RWPE2 (cell line): ENCODE measurements around the gene DMBX1.

ENCODE experiments used
- ATAC-seq: fragments of 200-7000 bp; cut with Tn5 transposase; 3 replicates; pipeline ENCODE4 v1.9.1; 2021; ENCODE audit warnings: low read depth
- DNase-seq: peaks from one replicate; pipeline ENCODE4 v3.0.0-alpha.2; 2020; ENCODE audit warnings: low spot score
- H3K27ac ChIP-seq: fragments of 450-650 bp; 2 replicates; pipeline ENCODE4 v1.5.1; 2017; ENCODE audit warnings: mild to moderate bottlenecking; ENCODE audit not compliant: poor library complexity, severe bottlenecking
- H3K27me3 ChIP-seq: fragments of 250-450 bp; sonication (Bioruptor Pico); 2 replicates; pipeline ENCODE4 v1.5.1; 2021; ENCODE audit warnings: mild to moderate bottlenecking, moderate library complexity; ENCODE audit not compliant: insufficient read depth, poor library complexity, severe bottlenecking
- H3K36me3 ChIP-seq: fragments of 250-450 bp; sonication (Bioruptor Pico); 2 replicates; pipeline ENCODE4 v1.5.1; 2020; ENCODE audit warnings: low read depth, mild to moderate bottlenecking, moderate library complexity
- H3K4me1 ChIP-seq: fragments of 250-450 bp; sonication (Bioruptor Pico); 2 replicates; pipeline ENCODE4 v1.5.1; 2021; ENCODE audit warnings: mild to moderate bottlenecking, moderate library complexity; ENCODE audit not compliant: insufficient read depth, poor library complexity, severe bottlenecking
- H3K4me3 ChIP-seq: fragments of 250-450 bp; sonication (Bioruptor Pico); 2 replicates; pipeline ENCODE4 v1.5.1; 2021; ENCODE audit warnings: mild to moderate bottlenecking, moderate library complexity; ENCODE audit not compliant: severe bottlenecking
- H3K9me3 ChIP-seq: fragments of 250-450 bp; sonication (Bioruptor Pico); 2 replicates; pipeline ENCODE4 v1.5.1; 2021; ENCODE audit warnings: mild to moderate bottlenecking, moderate library complexity; ENCODE audit not compliant: severe bottlenecking
- TF ChIP-seq, protein P1 (sequence below): fragments of 450-650 bp; IDR thresholded peaks from one replicate; pipeline ENCODE4 v1.5.1; 2017; ENCODE audit warnings: mild to moderate bottlenecking, moderate library complexity; ENCODE audit not compliant: poor library complexity, severe bottlenecking

Gene DMBX1

DNA sequence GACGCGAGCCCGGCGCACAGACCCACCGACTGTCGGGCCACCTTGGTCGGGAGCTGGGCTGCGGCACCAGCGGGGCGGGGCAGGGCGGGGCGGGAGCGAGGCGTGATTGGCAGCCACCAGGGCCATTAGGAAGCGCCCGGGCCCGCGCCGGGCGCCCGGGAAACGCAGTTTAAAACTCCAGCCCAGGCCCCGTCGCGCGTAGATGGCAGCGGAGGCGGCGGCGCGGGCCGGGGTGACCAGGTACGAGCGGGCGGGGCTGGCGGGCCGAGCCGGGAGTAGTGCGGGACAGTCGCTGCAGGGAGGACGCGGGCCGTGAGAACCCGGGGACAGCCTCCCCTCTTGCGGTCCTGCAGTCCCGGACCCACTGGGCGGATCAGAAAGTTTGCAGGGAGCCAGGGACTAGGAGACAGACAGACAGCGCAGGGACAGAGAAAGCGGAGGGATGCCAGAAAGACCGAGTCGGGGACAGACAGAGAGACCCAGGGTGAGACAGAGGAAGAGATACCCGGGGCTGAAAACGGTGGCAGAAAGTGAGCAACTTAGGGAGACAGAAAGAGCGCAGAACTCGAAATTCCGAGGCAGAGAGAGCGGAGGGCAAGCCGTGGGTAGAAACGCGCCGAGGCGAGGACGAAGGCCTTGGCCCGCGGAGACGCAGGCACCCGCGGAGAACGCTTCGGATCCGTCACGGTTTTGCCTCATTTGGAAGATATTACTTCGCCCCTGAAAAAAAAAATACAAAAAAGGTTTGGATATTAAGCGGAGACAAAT is at the start of gene DMBX1:
TSS of gene DMBX1 (plus strand) at position 199 of the 768 bp plus-strand sequence. CDS start 17,175 bp downstream, outside the sequence.
- no peaks in the 10 kb centered on the region for H3K36me3 ChIP-seq
- ATAC-seq (peak; percentile 76), DNase-seq (peak; percentile 59)
- H3K9me3 ChIP-seq = no peaks in the 10 kb centered on the region
- TF ChIP-seq, protein P1, sequence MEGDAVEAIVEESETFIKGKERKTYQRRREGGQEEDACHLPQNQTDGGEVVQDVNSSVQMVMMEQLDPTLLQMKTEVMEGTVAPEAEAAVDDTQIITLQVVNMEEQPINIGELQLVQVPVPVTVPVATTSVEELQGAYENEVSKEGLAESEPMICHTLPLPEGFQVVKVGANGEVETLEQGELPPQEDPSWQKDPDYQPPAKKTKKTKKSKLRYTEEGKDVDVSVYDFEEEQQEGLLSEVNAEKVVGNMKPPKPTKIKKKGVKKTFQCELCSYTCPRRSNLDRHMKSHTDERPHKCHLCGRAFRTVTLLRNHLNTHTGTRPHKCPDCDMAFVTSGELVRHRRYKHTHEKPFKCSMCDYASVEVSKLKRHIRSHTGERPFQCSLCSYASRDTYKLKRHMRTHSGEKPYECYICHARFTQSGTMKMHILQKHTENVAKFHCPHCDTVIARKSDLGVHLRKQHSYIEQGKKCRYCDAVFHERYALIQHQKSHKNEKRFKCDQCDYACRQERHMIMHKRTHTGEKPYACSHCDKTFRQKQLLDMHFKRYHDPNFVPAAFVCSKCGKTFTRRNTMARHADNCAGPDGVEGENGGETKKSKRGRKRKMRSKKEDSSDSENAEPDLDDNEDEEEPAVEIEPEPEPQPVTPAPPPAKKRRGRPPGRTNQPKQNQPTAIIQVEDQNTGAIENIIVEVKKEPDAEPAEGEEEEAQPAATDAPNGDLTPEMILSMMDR = no peak
- peak within 1 kb of the TSS; percentile 20 for H3K4me3 ChIP-seq
- peaks cover 77% of the 10 kb centered on the region for H3K27me3 ChIP-seq
- H3K27ac ChIP-seq = no peak within 1 kb of the TSS
- no peaks in the 10 kb centered on the region for H3K4me1 ChIP-seq

DNA sequence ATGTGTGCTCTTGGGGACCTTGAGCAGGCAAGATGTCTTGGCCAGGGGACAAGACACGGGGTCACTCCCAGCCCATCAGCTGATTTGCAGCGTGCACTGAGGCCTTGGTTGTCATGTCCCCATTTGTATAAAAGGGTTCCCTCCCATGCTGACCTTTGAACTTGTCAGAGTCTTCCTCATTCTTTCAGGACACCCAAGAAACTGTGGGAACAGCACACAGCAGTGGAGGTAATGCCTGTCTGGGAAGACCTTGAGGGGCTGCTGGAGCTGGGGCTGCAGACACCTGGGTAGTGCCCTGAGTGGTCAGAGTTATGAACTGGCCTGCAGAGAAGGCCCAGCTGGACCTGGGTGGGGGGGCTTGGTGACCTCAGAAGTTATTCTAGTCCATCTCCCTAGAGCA is 49.2 kb upstream of the DMBX1 start:
- TF ChIP-seq, protein P1 = no peak
- Histone ChIP-seq H3K27ac (no peak overlapping the region), H3K36me3 (no peaks in the 10 kb centered on the region), H3K4me1 (no peaks in the 10 kb centered on the region), H3K9me3 (no peaks in the 10 kb centered on the region), H3K4me3 (no peak overlapping the region), H3K27me3 (no peaks in the 10 kb centered on the region)
- ATAC-seq = no peak
- no peak for DNase-seq

GRCh38 chr1:46442317-46443161 is 47.1 kb upstream of the DMBX1 start:
- Histone ChIP-seq H3K9me3 (no peaks in the 10 kb centered on the region), H3K4me1 (no peaks in the 10 kb centered on the region), H3K27ac (no peak overlapping the region), H3K27me3 (peaks cover 6% of the 10 kb centered on the region), H3K4me3 (no peak overlapping the region), H3K36me3 (no peaks in the 10 kb centered on the region)
- ATAC-seq = peak; percentile 64
- TF ChIP-seq, protein P1 = peak; percentile 80
- DNase-seq = no peak

DNA sequence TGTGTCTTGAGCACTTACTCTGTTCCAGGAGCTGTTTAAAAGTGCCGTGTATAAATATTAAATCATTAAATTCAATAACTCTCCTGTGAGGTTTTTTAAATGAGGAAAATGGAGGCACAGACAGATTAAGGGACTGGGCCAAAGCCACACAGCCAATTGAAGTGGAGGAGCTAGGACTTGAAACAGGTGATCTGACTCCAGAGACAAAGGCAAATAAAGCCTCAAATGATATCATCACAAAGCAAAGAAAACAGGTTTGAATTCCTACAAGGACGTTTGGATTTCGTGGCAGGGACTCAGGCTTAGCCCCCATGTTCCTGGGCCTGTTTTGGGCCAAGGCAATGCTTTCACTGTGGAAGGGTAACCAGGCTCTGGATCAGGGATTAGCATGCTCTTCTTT is 45.2 kb upstream of the DMBX1 start:
- TF ChIP-seq, protein P1 = no peak
- ATAC-seq = no peak
- DNase-seq = no peak
- H3K4me1 ChIP-seq = no peaks in the 10 kb centered on the region
- peaks cover 24% of the 10 kb centered on the region for H3K27me3 ChIP-seq
- H3K4me3 ChIP-seq = no peak overlapping the region
- no peaks in the 10 kb centered on the region for H3K9me3 ChIP-seq
- H3K27ac ChIP-seq = no peak overlapping the region
- H3K36me3 ChIP-seq = no peaks in the 10 kb centered on the region
